Activated CD8-positive, alpha-beta T cell treated with anti-CD3 and anti-CD28 coated beads, Interleukin-2, amount 10 ng/mL, durations not matched to agents 7 days and 5 days (primary cell): ENCODE results near the gene STXBP1. TPM values are rescaled to one million over a fixed set of nuclear protein-coding genes. Genes with fewer than 3 reads are reported as not detected.

Experiments used
- ATAC-seq: fragments of 150-1000 bp; cut with Tn5 transposase; one replicate; pipeline ENCODE4 v1.10.0; 2021; ENCODE audit warnings: moderate library complexity
- CTCF ChIA-PET: fragments of 350-600 bp; sonication (Branson Sonifier 250); formaldehyde crosslinking; loops from one replicate; lab custom pipeline; 2021; ENCODE audit warnings: antibody characterized with exemption; lab: Charles Lee
- POLR2A ChIA-PET: fragments of 350-600 bp; sonication (Branson Sonifier 250); formaldehyde crosslinking; loops from one replicate; lab custom pipeline; 2021; ENCODE audit warnings: antibody characterized with exemption; lab: Charles Lee
- DNase-seq: peaks from one replicate; pipeline ENCODE4 v3.0.0-alpha.2; 2020
- H3K27ac Mint-ChIP-seq: one replicate; pipeline ENCODE4 v1.8.0; 2021; ENCODE audit warnings: mild to moderate bottlenecking, mixed read lengths
- H3K27me3 Mint-ChIP-seq: one replicate; pipeline ENCODE4 v1.8.0; 2021; ENCODE audit warnings: low read depth, mixed read lengths
- H3K36me3 Mint-ChIP-seq: one replicate; pipeline ENCODE4 v1.8.0; 2021; ENCODE audit warnings: low read depth, mixed read lengths
- H3K4me1 Mint-ChIP-seq: one replicate; pipeline ENCODE4 v1.8.0; 2021; ENCODE audit warnings: low read depth, mixed read lengths
- H3K4me3 Mint-ChIP-seq: one replicate; pipeline ENCODE4 v1.8.0; 2021; ENCODE audit warnings: mild to moderate bottlenecking, mixed read lengths
- H3K9me3 Mint-ChIP-seq: one replicate; pipeline ENCODE4 v1.8.0; 2022; ENCODE audit warnings: mixed read lengths; ENCODE audit not compliant: insufficient read depth
- total RNA-seq, 2 experiments: library from RNA; stranded (reverse); gene quantifications; one replicate each; pipeline ENCODE4 v1.2.3, GENCODE V29; 2021

Gene STXBP1
- total RNA-seq, 2 experiments from 2014 or later: 24.2 to 25.3 TPM

DNA sequence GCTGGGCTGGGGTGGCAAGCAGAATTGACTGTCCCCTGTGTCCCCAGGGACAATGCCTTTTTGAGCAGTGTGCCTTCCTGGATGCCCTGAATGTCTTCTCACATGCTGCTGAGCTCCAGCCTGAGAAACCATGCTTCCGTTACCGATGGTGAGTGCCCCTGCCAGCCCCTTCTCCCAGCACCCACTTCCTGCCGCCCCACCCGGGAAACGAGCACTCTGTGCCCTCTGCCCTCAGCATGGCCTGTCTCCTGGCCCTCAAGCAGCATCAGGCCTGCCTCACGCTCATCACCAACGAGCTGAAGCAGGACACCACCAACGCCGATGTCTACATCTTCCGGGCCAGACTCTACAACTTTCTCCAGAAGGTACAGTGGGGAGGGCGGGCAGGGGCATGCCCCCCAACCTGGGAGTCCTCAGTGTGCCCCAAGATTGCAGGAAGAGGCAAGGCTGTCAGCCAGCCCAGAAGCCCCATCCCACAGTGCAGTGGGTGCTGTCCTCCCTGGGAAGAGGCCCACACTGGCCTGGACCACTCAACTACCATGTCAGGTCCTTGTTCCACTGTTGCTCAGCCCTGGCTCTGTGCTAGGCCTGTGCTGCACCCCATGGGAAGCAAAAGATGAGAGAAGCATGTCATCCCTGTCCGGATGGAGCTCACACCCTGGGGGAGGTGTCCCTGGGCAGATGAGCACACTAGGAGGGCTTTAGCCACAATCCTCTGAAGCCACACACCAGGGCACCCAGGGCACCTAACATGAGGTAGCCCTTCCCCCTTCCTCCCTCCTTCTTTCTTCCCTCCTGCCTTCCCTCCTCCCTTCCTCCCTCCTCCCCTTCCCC lies 108.2 kb downstream of the STXBP1 start:
- ChIA-PET CTCF (interaction anchor here (1.2 to 5.3 kb wide), 2 partner anchors 15 to 130 kb away, joined by 4 to 27 read pairs; partner anchors contain the start of gene TOR2A), POLR2A (interaction anchor here (0.7 kb wide), 2 partner anchors 211 to 456 kb away, joined by 3 read pairs; partner anchors contain the start of gene GARNL3)
- Mint-ChIP-seq H3K36me3 (peaks cover 2% of the 10 kb centered on the region), H3K4me3 (peak overlapping the region; percentile 48), H3K9me3 (no peaks in the 10 kb centered on the region), H3K27me3 (no peaks in the 10 kb centered on the region), H3K27ac (peak overlapping the region; percentile 95), H3K4me1 (peaks cover 37% of the 10 kb centered on the region)
- DNase-seq: peak; percentile 45
- no peak for ATAC-seq

DNA sequence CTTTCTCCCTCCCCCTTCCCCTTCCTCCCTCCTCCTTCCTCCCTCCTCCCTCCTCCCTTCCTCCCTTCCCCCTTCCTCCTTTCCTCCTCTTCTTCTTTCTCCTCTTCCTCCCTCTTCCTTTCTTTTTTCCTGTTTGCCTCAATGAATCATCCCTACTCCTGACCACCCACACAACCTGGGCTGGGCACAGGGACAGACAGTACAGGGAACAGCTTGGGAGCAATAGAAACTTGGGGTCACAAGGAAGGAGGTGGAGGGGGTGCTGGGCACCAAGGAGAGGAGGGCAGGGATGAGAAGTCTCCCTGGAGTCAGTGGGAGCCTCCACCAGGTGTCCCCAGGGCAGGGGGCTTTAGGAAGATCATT lies 108.8 kb downstream of the STXBP1 start:
- Mint-ChIP-seq H3K27me3 (no peaks in the 10 kb centered on the region), H3K27ac (peak overlapping the region; percentile 65), H3K4me1 (peaks cover 33% of the 10 kb centered on the region), H3K36me3 (no peaks in the 10 kb centered on the region), H3K4me3 (peak overlapping the region; percentile 31), H3K9me3 (no peaks in the 10 kb centered on the region)
- DNase-seq (no peak), ATAC-seq (no peak)
- ChIA-PET POLR2A (interaction anchor here (0.7 kb wide), 2 partner anchors 347 to 456 kb away, joined by 3 read pairs; partner anchors contain the start of genes GARNL3 and SLC25A25), CTCF (interaction anchor here (5.3 kb wide), 1 partner anchor 14 kb away, joined by 27 read pairs; the partner anchor contains the start of gene TOR2A)

DNA sequence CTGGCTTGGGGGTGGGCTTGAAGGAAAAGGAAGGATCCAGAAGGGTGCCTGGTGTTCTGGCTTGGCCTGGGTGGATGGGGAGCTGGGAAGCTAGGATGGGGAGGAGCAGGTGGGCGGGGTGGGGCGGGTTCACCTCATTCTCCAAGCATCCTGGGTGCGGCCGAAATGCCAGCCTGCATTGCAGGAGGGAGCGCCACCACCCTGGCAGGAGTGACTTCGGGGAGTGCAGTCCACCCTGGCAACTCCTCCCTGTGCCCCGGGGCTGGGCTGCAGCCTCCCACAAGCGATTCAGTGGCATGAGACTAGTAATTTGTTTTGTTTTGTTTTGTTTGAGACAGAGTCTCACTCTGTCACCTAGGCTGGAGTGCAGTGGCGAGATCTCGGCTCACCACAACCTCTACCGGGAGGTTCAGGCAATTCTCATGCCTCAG lies 109.3 kb downstream of the STXBP1 start:
- Mint-ChIP-seq H3K27ac (peak overlapping the region; percentile 65), H3K27me3 (no peaks in the 10 kb centered on the region), H3K4me1 (peaks cover 27% of the 10 kb centered on the region), H3K36me3 (no peaks in the 10 kb centered on the region), H3K9me3 (no peaks in the 10 kb centered on the region), H3K4me3 (peak overlapping the region; percentile 31)
- ChIA-PET POLR2A (interaction anchor here (0.7 to 0.8 kb wide), 2 partner anchors 13 to 346 kb away, joined by 3 read pairs; partner anchors contain the start of genes SLC25A25 and TOR2A), CTCF (interaction anchor here (5.3 kb wide), 1 partner anchor 14 kb away, joined by 27 read pairs; the partner anchor contains the start of gene TOR2A)
- peak; percentile 34 for ATAC-seq
- no peak for DNase-seq

DNA sequence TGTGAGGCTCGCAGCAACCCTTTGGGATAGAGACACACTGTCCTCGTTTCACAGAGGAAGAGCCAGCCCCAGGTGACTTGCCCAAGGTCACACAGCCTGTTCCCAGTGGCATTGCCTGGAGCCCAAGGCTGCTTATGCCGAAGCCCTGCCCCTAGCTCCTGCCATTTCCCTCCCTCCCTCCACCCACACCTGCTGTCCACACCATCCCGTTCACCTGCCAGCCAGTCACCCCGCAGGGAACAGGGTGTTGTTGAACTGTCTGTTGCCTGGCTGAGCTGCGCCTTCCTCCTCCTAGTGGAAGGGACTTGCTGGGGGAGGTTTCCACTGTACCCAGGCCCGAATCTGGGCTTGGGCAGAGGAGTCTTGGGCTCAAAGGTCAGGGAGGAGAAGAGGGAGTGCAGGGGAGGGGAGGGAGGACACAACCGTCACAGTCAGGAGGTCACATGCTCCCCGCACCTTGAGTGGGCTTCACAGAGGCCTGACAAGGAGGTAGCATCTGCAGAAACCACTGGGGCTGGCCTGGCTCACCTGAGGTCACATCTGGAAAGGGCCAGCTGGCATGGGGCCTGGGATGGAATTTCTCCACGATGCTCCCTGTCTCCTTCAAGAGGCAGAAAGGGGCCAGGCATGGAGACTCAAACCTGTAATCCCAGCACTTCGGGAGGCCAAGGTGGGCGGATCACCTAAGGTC lies 110.1 kb downstream of the STXBP1 start:
- Mint-ChIP-seq H3K27me3 (no peaks in the 10 kb centered on the region), H3K9me3 (no peaks in the 10 kb centered on the region), H3K4me1 (peaks cover 26% of the 10 kb centered on the region), H3K27ac (no peak overlapping the region), H3K36me3 (no peaks in the 10 kb centered on the region), H3K4me3 (no peak overlapping the region)
- no peak for DNase-seq
- ChIA-PET POLR2A (interaction anchor here (0.8 kb wide), 1 partner anchor 13 kb away, joined by 3 read pairs; the partner anchor contains the start of gene TOR2A), CTCF (interaction anchor here (5.3 kb wide), 1 partner anchor 13 kb away, joined by 27 read pairs; the partner anchor contains the start of gene TOR2A)
- ATAC-seq: no peak

DNA sequence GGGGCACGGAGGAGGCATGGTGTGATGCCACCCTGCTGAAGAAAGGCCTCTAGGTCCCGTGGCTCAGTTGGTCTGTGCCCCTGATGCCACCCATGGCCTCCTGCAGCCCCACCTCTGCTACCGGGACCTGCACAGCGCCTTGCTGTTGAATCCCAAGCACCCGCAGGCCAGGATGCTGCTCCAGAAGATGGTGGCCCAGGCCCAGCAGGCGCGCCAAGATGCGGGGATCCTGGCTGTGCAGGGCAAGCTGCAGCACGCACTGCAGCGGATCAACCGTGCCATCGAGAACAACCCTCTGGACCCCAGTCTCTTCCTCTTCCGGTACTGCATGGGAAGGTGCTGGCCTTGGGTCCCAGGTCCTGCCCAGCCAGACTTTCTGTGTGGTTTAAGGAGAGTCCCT lies 110.9 kb downstream of the STXBP1 start:
- Mint-ChIP-seq H3K27me3 (no peaks in the 10 kb centered on the region), H3K4me1 (peaks cover 26% of the 10 kb centered on the region), H3K9me3 (no peaks in the 10 kb centered on the region), H3K27ac (no peak overlapping the region), H3K36me3 (no peaks in the 10 kb centered on the region), H3K4me3 (no peak overlapping the region)
- ATAC-seq (no peak), DNase-seq (no peak)
- POLR2A ChIA-PET: interaction anchor here (0.6 kb wide), 1 partner anchor 20 kb away, joined by 3 read pairs; no protein-coding TSS in a partner anchor
- CTCF ChIA-PET: interaction anchor here (0.6 kb wide), 1 partner anchor 134 kb away, joined by 3 read pairs; no protein-coding TSS in a partner anchor

DNA sequence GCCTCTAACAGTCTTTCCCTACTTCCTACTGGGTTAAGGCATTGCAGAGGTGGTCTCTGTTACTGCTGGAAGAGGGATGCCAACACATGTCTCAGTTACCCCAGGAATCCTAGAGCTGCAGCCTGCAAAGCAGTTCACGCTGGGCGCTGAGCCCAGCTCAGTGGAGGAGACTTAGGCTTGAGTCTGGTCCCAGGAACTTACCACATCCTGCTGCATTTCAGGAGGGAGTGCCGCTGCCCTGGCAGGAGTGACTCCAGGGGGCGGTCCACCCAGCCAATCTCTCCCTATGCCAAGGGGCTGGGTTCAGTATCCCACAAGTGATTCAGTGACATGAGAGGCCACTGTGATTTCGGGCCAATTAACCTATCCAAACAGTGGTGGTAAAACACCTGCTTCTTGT lies 111.4 kb downstream of the STXBP1 start:
- ATAC-seq (no peak), DNase-seq (no peak)
- ChIA-PET CTCF (interaction anchor here (0.6 kb wide), 1 partner anchor 135 kb away, joined by 3 read pairs; no protein-coding TSS in a partner anchor), POLR2A (interaction anchor here (0.6 kb wide), 1 partner anchor 20 kb away, joined by 3 read pairs; no protein-coding TSS in a partner anchor)
- Mint-ChIP-seq H3K4me1 (peaks cover 26% of the 10 kb centered on the region), H3K36me3 (no peaks in the 10 kb centered on the region), H3K9me3 (no peaks in the 10 kb centered on the region), H3K27ac (no peak overlapping the region), H3K27me3 (no peaks in the 10 kb centered on the region), H3K4me3 (no peak overlapping the region)

DNA sequence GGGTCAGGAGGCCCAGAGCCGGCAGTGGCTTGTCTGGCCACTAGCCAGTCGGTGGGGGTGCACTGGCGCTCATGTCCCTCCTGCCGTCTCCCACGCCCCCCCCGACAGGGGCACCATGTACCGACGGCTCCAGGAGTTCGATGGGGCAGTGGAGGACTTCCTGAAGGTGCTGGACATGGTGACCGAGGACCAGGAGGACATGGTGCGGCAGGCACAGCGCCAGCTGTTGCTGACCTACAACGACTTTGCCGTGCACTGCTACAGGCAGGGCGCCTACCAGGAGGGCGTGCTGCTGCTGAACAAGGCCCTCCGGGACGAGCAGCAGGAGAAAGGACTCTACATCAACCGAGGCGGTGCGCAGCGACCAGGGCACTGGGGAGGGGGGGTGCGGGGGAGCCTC lies 111.9 kb downstream of the STXBP1 start:
- ATAC-seq (no peak), DNase-seq (no peak)
- Mint-ChIP-seq H3K36me3 (no peaks in the 10 kb centered on the region), H3K27ac (no peak overlapping the region), H3K4me3 (no peak overlapping the region), H3K27me3 (no peaks in the 10 kb centered on the region), H3K4me1 (peaks cover 26% of the 10 kb centered on the region), H3K9me3 (no peaks in the 10 kb centered on the region)
- POLR2A ChIA-PET: no interaction called here
- CTCF ChIA-PET: no interaction called here

DNA sequence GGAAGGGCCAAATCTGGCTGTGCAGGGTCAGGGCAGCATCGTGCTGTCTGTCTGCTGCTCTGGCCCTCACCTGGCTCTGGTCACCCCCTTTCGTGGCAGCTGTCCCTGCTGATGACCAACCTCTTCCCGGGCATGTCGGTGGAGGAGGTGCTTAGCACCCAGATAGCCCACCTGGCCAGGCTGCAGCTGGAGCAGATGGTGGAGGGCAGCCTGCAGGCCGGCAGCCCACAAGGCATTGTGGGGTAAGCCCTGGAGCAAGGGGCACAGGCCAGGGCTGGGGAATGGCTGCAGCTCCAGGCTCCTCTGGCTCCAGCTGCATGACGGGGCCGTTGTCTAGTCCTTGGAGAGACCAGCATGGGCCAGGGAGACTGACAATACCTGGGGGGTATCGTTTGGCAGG lies 114.8 kb downstream of the STXBP1 start:
- no peak overlapping the region for H3K27ac Mint-ChIP-seq
- H3K36me3 Mint-ChIP-seq: no peaks in the 10 kb centered on the region
- ChIA-PET POLR2A (no interaction called here), CTCF (no interaction called here)
- ATAC-seq (no peak), DNase-seq (no peak)
- H3K4me3 Mint-ChIP-seq: no peak overlapping the region
- no peaks in the 10 kb centered on the region for H3K27me3 Mint-ChIP-seq
- H3K4me1 Mint-ChIP-seq: peaks cover 3% of the 10 kb centered on the region
- H3K9me3 Mint-ChIP-seq: no peaks in the 10 kb centered on the region

DNA sequence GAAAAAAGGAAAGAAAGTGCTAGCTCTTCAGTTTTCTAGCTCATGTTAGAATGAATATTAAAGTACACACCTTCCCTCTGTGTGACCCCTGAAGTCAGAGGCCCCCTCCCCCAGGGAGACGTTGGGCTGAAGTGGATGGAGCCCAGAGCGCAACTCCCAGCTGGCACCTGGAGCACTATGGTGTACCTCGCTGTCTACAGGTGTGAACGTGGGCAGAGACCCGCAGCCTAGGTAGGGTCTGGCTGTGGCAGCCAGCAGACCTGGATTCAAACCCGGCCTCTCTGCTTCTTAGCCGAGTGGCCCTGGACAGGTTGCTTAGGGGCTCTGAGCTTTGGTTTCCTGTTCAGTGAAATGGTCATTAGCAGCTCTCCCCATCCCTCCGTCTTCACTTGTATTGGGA lies 116.7 kb downstream of the STXBP1 start:
- DNase-seq: no peak
- no peaks in the 10 kb centered on the region for H3K36me3 Mint-ChIP-seq
- no peaks in the 10 kb centered on the region for H3K9me3 Mint-ChIP-seq
- no peak overlapping the region for H3K4me3 Mint-ChIP-seq
- no peak for ATAC-seq
- H3K4me1 Mint-ChIP-seq: peaks cover 7% of the 10 kb centered on the region
- no peaks in the 10 kb centered on the region for H3K27me3 Mint-ChIP-seq
- CTCF ChIA-PET: interaction anchor here (0.6 to 1.5 kb wide), 8 partner anchors 72 to 787 kb away, joined by 3 to 5 read pairs (median 3); no protein-coding TSS in a partner anchor
- H3K27ac Mint-ChIP-seq: no peak overlapping the region
- POLR2A ChIA-PET: no interaction called here

DNA sequence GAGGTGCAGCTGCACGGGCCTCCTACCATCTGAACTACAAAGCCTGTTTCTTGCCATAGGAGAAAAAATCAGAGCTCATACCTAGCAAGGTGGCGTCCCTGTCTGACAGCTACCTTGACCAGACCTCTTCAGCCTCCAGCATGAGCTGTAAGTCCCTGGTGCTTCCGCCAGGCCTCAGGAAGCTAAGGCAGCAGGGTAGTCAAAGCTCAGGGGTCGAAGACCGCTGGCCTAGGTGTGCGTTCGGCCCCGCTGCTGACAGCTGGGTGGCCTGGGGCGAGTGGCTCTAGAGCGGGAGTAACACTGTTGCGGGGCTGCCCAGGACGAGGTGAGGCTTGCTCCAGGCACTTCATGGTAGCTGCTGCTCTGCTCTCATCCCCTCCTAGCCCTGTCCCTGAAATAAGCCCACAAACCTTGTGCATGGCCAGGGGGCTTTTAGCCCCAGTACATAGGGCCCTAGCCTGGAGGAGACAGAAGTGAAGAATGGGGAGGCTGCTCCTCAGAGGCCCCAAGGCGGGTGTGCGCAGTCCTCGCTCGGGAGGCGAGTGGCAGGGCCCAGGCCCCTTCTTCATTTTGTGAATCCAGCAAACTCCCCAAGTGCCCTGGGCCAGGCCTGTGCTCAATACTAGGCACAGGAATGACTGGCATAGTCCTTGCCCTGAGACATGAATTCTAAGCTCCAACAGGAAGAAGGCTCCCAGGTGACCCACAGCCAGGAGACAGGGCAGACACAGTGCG lies 117.6 kb downstream of the STXBP1 start:
- H3K4me1 Mint-ChIP-seq: peaks cover 15% of the 10 kb centered on the region
- ChIA-PET POLR2A (no interaction called here), CTCF (interaction anchor here (0.7 to 1.5 kb wide), 9 partner anchors 107 to 787 kb away, joined by 3 to 5 read pairs (median 3); no protein-coding TSS in a partner anchor)
- peak overlapping the region; percentile 30 for H3K27ac Mint-ChIP-seq
- no peaks in the 10 kb centered on the region for H3K9me3 Mint-ChIP-seq
- H3K4me3 Mint-ChIP-seq: no peak overlapping the region
- no peaks in the 10 kb centered on the region for H3K27me3 Mint-ChIP-seq
- no peak for ATAC-seq
- no peaks in the 10 kb centered on the region for H3K36me3 Mint-ChIP-seq
- no peak for DNase-seq

DNA sequence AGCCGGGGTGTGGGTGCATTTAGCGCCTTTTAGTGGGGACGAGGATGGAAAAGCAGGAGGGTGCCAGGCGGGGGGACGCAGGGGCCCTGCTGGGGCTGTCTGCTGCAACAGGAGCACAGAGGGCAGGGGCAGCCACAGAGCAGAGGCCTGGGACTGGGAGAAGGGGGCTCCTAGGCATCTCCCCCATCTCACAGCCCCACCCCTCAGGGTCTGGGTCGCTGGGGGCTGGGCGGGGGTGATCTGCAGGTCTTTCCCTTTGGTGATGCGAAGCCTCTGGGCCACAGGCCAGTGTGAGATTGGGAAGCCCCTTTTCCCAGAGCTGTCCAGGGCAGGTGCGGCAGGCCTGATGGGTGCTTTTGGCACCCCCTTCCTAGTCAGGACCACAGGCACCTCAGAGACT lies 118.2 kb downstream of the STXBP1 start:
- CTCF ChIA-PET: interaction anchor here (1.1 to 1.2 kb wide), 2 partner anchors 108 to 140 kb away, joined by 3 to 5 read pairs; no protein-coding TSS in a partner anchor
- ATAC-seq: no peak
- POLR2A ChIA-PET: no interaction called here

More for the DNA sequence above, 118.2 kb downstream of the STXBP1 start:
- Mint-ChIP-seq H3K4me3 (no peak overlapping the region), H3K4me1 (peaks cover 16% of the 10 kb centered on the region), H3K27me3 (no peaks in the 10 kb centered on the region), H3K27ac (peak overlapping the region; percentile 30), H3K9me3 (no peaks in the 10 kb centered on the region), H3K36me3 (no peaks in the 10 kb centered on the region)
- no peak for DNase-seq
